OCI-LY3 (cell line): ENCODE data around the gene PLCB4.

Source experiments
- H2AFZ ChIP-seq: fragments of 200-600, 300-600 bp; shearing (Covaris generic); 2 replicates; pipeline ENCODE4 v1.6.0; 2014; ENCODE audit warnings: antibody characterized with exemption, low read depth, low read length
- H3K27ac ChIP-seq: fragments of 200-600, 300-600 bp; sonication (generic); 2 replicates; pipeline ENCODE4 v1.5.1; 2014; ENCODE audit warnings: mild to moderate bottlenecking, low read length, moderate library complexity, mixed read lengths
- H3K27me3 ChIP-seq: fragments of 200-600, 300-600 bp; sonication (generic); 2 replicates; pipeline ENCODE4 v1.6.1; 2014; ENCODE audit warnings: low read depth, low read length, mixed read lengths
- H3K36me3 ChIP-seq: fragments of 200-600, 300-600 bp; sonication (generic); replicated peaks from 2 replicates; pipeline ENCODE3; 2014; ENCODE audit warnings: low read depth, low read length, mixed read lengths
- H3K4me1 ChIP-seq: fragments of 300-600, 200-600 bp; sonication (generic); 2 replicates; pipeline ENCODE4 v1.6.1; 2014; ENCODE audit warnings: low read length, mixed read lengths
- H3K4me2 ChIP-seq: fragments of 200-600, 300-600 bp; sonication (generic); 2 replicates; pipeline ENCODE4 v1.6.1; 2014; ENCODE audit warnings: low read length, mixed read lengths
- H3K4me3 ChIP-seq: fragments of 300-600, 200-600 bp; sonication (generic); 2 replicates; pipeline ENCODE4 v1.5.1; 2014; ENCODE audit warnings: antibody characterized with exemption, mild to moderate bottlenecking, low read length, moderate library complexity
- H3K79me2 ChIP-seq: fragments of 300-600, 200-600 bp; shearing (Covaris generic); 2 replicates; pipeline ENCODE4 v1.6.1; 2014; ENCODE audit warnings: mild to moderate bottlenecking, low read length, mixed read lengths
- H3K9ac ChIP-seq: fragments of 300-600, 200-600 bp; shearing (Covaris generic); 2 replicates; pipeline ENCODE4 v1.6.0; 2014; ENCODE audit warnings: mild to moderate bottlenecking, low read length, moderate library complexity
- H3K9me3 ChIP-seq: fragments of 200-600, 300-600 bp; shearing (Covaris generic); 2 replicates; pipeline ENCODE4 v1.6.1; 2014; ENCODE audit warnings: low read length, mixed read lengths; ENCODE audit not compliant: insufficient read depth
- H4K20me1 ChIP-seq: fragments of 200-600, 300-600 bp; sonication (generic); 2 replicates; pipeline ENCODE4 v1.6.1; 2016; ENCODE audit warnings: low read length, mixed read lengths; ENCODE audit not compliant: insufficient read depth
- CTCF ChIP-seq: fragments of 200-600, 300-600 bp; sonication (generic); IDR thresholded peaks from 2 replicates; pipeline ENCODE4 v1.5.1; 2014; ENCODE audit warnings: antibody characterized with exemption, low read length, low read depth
- EZH2phosphoT487 ChIP-seq: fragments of 200-600 bp; shearing (Covaris generic); IDR thresholded peaks from 2 replicates; pipeline ENCODE4 v1.6.1; 2018; ENCODE audit warnings: antibody characterized with exemption, mixed run types, low read depth

Gene PLCB4

DNA sequence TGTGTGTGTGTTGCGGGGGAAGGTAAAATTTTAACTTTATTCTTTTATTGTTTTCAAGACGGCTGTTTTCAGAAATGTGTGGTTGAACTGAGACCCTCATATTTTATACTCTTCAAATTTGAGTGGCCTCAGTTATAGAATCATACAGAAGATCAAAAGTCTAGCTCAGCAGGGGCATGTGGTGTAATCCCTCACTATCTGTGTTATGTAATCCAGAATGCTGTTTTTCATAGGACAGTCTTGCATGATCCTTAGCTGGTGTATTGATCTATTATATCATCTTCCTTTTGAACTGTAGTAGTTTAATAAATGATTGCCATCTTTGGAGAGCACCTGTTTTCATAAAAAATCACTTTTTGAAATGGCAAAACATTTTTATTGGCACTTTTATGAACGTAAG, 1.4 kb downstream of the PLCB4 start:
- no peak overlapping the region for H3K27ac ChIP-seq
- no peak overlapping the region for H3K9ac ChIP-seq
- H3K36me3 ChIP-seq: no peaks in the 10 kb centered on the region
- no peaks in the 10 kb centered on the region for H4K20me1 ChIP-seq
- no peaks in the 10 kb centered on the region for H3K27me3 ChIP-seq
- H3K9me3 ChIP-seq: no peaks in the 10 kb centered on the region
- TF ChIP-seq CTCF (no peak), EZH2phosphoT487 (no peak)
- no peak overlapping the region for H3K4me3 ChIP-seq
- no peak overlapping the region for H3K4me2 ChIP-seq
- H2AFZ ChIP-seq: no peak overlapping the region
- no peaks in the 10 kb centered on the region for H3K79me2 ChIP-seq
- no peaks in the 10 kb centered on the region for H3K4me1 ChIP-seq

- no peaks in the 10 kb centered on the region for H3K9me3 ChIP-seq
- H4K20me1 ChIP-seq: no peaks in the 10 kb centered on the region
- no peaks in the 10 kb centered on the region for H3K79me2 ChIP-seq
- no peak overlapping the region for H3K9ac ChIP-seq
- H3K4me1 ChIP-seq: no peaks in the 10 kb centered on the region
- no peak for TF ChIP-seq EZH2phosphoT487
- H3K27me3 ChIP-seq: peaks cover 2% of the 10 kb centered on the region; the same call in 1 of the 2 replicates
- no peak overlapping the region for H3K27ac ChIP-seq
- no peak overlapping the region for H2AFZ ChIP-seq
- H3K4me3 ChIP-seq: no peak overlapping the region
- no peak overlapping the region for H3K4me2 ChIP-seq
- no peaks in the 10 kb centered on the region for H3K36me3 ChIP-seq
Observed at GRCh38 chr20:9071976-9072726, 3.3 kb downstream of the PLCB4 start.

- no peak overlapping the region for H3K4me2 ChIP-seq
- TF ChIP-seq CTCF (no peak), EZH2phosphoT487 (no peak)
Observed at GRCh38 chr20:9072861-9073500, 4.1 kb downstream of the PLCB4 start.

DNA sequence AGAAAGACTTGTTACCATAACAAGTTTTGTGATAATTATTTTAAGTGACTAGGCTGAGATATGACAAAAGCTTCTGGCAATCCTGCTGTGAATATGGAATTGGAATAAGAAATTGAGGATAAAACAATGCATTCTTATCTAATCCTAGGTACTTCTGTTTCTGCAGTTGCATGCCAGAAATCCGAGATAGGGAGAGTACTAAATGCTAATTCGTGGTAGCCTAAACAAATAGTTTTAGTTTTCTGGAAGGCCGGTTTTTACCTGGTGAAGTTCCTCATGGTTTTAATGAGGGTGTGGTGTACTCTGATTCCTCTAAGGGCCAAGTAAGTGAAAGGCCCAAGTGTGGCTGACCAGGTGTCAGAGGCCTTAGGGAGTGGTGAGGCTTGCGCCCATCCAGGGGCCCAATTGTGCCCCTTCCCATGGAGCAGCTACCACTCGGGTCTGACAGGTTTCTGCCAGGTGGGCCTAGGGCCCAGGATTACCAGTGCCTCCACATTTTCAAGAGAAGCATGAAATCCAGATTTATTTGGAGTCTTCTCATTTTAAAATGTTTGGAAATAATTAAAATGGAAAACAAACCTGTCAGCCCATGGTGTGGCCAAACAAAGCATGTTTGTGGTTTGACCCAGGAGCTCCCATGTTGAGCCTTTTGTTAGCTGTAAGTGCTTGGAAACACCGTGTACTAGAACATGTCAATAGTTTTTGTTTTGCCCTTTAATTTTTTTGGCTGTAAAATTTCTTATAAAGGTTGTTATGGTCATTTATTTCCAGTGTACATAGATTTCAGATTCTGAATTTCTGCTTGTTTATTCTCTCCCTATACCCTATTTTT, 6.6 kb downstream of the PLCB4 start:
- Histone ChIP-seq H3K36me3 (no peaks in the 10 kb centered on the region), H3K4me2 (no peak overlapping the region), H2AFZ (no peak overlapping the region), H3K9ac (no peak overlapping the region), H3K27me3 (peaks cover 6% of the 10 kb centered on the region; the same call in 1 of the 2 replicates), H3K4me3 (no peak overlapping the region), H3K79me2 (no peaks in the 10 kb centered on the region), H3K4me1 (no peaks in the 10 kb centered on the region), H3K9me3 (no peaks in the 10 kb centered on the region), H3K27ac (no peak overlapping the region), H4K20me1 (peaks cover 3% of the 10 kb centered on the region; the same call in 1 of the 2 replicates)
- no peak for TF ChIP-seq EZH2phosphoT487
- no peak for TF ChIP-seq CTCF

More at GRCh38 chr20:9072861-9073500, 4.1 kb downstream of the PLCB4 start:
- Histone ChIP-seq H3K27ac (no peak overlapping the region), H3K9me3 (no peaks in the 10 kb centered on the region), H3K27me3 (peaks cover 6% of the 10 kb centered on the region; the same call in 1 of the 2 replicates), H3K4me1 (no peaks in the 10 kb centered on the region), H3K4me3 (no peak overlapping the region), H3K36me3 (no peaks in the 10 kb centered on the region), H3K79me2 (no peaks in the 10 kb centered on the region), H3K9ac (no peak overlapping the region), H2AFZ (no peak overlapping the region), H4K20me1 (peaks cover 3% of the 10 kb centered on the region; the same call in 1 of the 2 replicates)
